Panc1 (cell line): ENCODE measurements around the gene DOCK1. TPM values are rescaled to one million over a fixed set of nuclear protein-coding genes. Genes with fewer than 3 reads are reported as not detected.

ENCODE experiments used
- ATAC-seq: fragments of 200-7000 bp; cut with Tn5 transposase; 2 replicates; pipeline ENCODE4 v1.9.1; 2020; ENCODE audit warnings: mild to moderate bottlenecking, moderate library complexity
- BruUV-seq: library from RNA; stranded (reverse); fragments of 400-500 nt; replicated peaks from 2 replicates; lab custom pipeline; 2021; lab: Mats Ljungman, UMichigan
- CTCF ChIA-PET: fragments of 300-600 bp; sonication (Branson Sonifier 250); formaldehyde crosslinking; loops from one replicate; lab custom pipeline; 2022; ENCODE audit warnings: antibody characterized with exemption; lab: Charles Lee
- POLR2A ChIA-PET: fragments of 300-600 bp; sonication (Branson Sonifier 250); formaldehyde crosslinking; loops from one replicate; lab custom pipeline; 2022; ENCODE audit warnings: antibody characterized with exemption; lab: Charles Lee
- DNase-seq: peaks from one replicate; pipeline ENCODE4 v3.0.0-alpha.2; 2010; ENCODE audit warnings: low read depth, low spot score
- H3K27ac ChIP-seq: 2 replicates; pipeline ENCODE4 v1.5.1; 2011; ENCODE audit warnings: mild to moderate bottlenecking, low read length, inconsistent platforms
- H3K27me3 ChIP-seq: fragments of 200-500 bp; sonication (Bioruptor generic); 2 replicates; pipeline ENCODE4 v1.6.0; 2014; ENCODE audit warnings: low read length, inconsistent platforms; ENCODE audit not compliant: control insufficient read depth, insufficient read depth
- H3K36me3 ChIP-seq: fragments of 200-500 bp; sonication (Bioruptor generic); 2 replicates; pipeline ENCODE4 v1.5.1; 2014; ENCODE audit warnings: inconsistent platforms, mild to moderate bottlenecking, low read length, moderate library complexity; ENCODE audit not compliant: control insufficient read depth, insufficient read depth
- H3K4me1 ChIP-seq: 2 replicates; pipeline ENCODE4 v1.5.1; 2011; ENCODE audit warnings: inconsistent platforms, mild to moderate bottlenecking, low read length, moderate library complexity; ENCODE audit not compliant: control insufficient read depth, insufficient read depth
- H3K4me3 ChIP-seq, 2 experiments: 2 replicates each; pipeline ENCODE4 v1.5.1; 2011 to 2012; ENCODE audit warnings: low read depth in 2 of 2, low read length in 2 of 2, mild to moderate bottlenecking in 2 of 2, inconsistent platforms in 1 of 2, moderate library complexity in 1 of 2
- H3K9me3 ChIP-seq: fragments of 200-500 bp; sonication (Bioruptor generic); 2 replicates; pipeline ENCODE4 v1.5.1; 2014; ENCODE audit warnings: low read depth, mild to moderate bottlenecking, inconsistent platforms, low read length, moderate library complexity; ENCODE audit not compliant: control insufficient read depth, insufficient read depth
- CTCF ChIP-seq: fragments of 450-650 bp; IDR thresholded peaks from 2 replicates; pipeline ENCODE4 v1.5.1; 2017; ENCODE audit warnings: mild to moderate bottlenecking
- POLR2AphosphoS5 ChIP-seq: IDR thresholded peaks from 2 replicates; pipeline ENCODE4 v1.6.1; 2012; ENCODE audit warnings: mild to moderate bottlenecking, low read depth, low read length, moderate library complexity
- REST ChIP-seq, 2 experiments: IDR thresholded peaks; 2 replicates each; pipeline ENCODE4 v1.6.1; 2011 to 2012; ENCODE audit warnings: low read depth in 2 of 2, control low read depth in 1 of 2, low read length in 1 of 2, mild to moderate bottlenecking in 1 of 2, moderate library complexity in 1 of 2; ENCODE audit not compliant: insufficient read depth in 1 of 2
- SIN3A ChIP-seq: IDR thresholded peaks from 2 replicates; pipeline ENCODE4 v1.6.1; 2012; ENCODE audit warnings: low read depth, mild to moderate bottlenecking, low read length, moderate library complexity, borderline replicate concordance; ENCODE audit not compliant: insufficient read depth
- TCF7L2 ChIP-seq: IDR thresholded peaks from 2 replicates; pipeline ENCODE4 v1.6.1; 2011; ENCODE audit warnings: mild to moderate bottlenecking, low read depth, low read length, inconsistent platforms
- in situ Hi-C: cut with HindIII; loops from 2 replicates; pipeline ENCODE4 v1.10.0; 2016; ENCODE audit warnings: low sequenced_read_pairs, low pct_unique_long_range_greater_than_20kb
- intact Hi-C: fragments of 100-400 bp; cut with micrococcal nuclease; formaldehyde crosslinking; loops from one replicate; pipeline ENCODE4 v1.10.0; 2022; ENCODE audit not compliant: unreplicated experiment
- total RNA-seq: library from RNA; stranded (reverse); gene quantifications from one replicate; pipeline ENCODE4 v1.2.1, GENCODE V29; 2021; ENCODE audit not compliant: unreplicated experiment

The DOCK1 gene
- total RNA-seq, 1 experiment from 2014 or later, result 67.6 TPM

- H3K4me3 ChIP-seq, result no peak overlapping the region
- no peaks in the 10 kb centered on the region for H3K9me3 ChIP-seq
- no peaks in the 10 kb centered on the region for H3K4me1 ChIP-seq
- no peak for TF ChIP-seq SIN3A
- TF ChIP-seq REST (IDR thresholded peaks at IDR 0.05; ENCODE audit: insufficient read depth in 1 of 2, low read depth in 2 of 2, low read length in 1 of 2), result no peak
- in situ Hi-C loops (no loop called here), intact Hi-C loops (no loop called here)
- no TSS peak for BruUV-seq
- H3K27me3 ChIP-seq, result peaks cover 8% of the 10 kb centered on the region
- CTCF ChIA-PET, result no interaction called here
- no peak for ATAC-seq
- DNase-seq, result no peak
- H3K27ac ChIP-seq, result no peak overlapping the region
- H3K36me3 ChIP-seq, result no peaks in the 10 kb centered on the region
- POLR2A ChIA-PET, result no interaction called here
Measured at GRCh38 chr10:126867567-126868365, 37.5 kb upstream of the DOCK1 start.

GRCh38 chr10:126868371-126868770 lies 36.9 kb upstream of the DOCK1 start:
- DNase-seq (no peak), ATAC-seq (no peak)
- TF ChIP-seq POLR2AphosphoS5 (no peak), REST (IDR thresholded peaks at IDR 0.05; ENCODE audit: insufficient read depth in 1 of 2, low read depth in 2 of 2, low read length in 1 of 2) (no peak), CTCF (no peak), TCF7L2 (no peak), SIN3A (no peak)
- ChIA-PET POLR2A (no interaction called here), CTCF (no interaction called here)
- in situ Hi-C loops (no loop called here), intact Hi-C loops (no loop called here)
- no TSS peak for BruUV-seq
- no peaks in the 10 kb centered on the region for H3K36me3 ChIP-seq
- H3K9me3 ChIP-seq, result no peaks in the 10 kb centered on the region
- peaks cover 8% of the 10 kb centered on the region for H3K27me3 ChIP-seq
- no peak overlapping the region for H3K27ac ChIP-seq
- no peaks in the 10 kb centered on the region for H3K4me1 ChIP-seq
- no peak overlapping the region for H3K4me3 ChIP-seq
